ENCODE data around the gene MADD.

Gene MADD

DNA sequence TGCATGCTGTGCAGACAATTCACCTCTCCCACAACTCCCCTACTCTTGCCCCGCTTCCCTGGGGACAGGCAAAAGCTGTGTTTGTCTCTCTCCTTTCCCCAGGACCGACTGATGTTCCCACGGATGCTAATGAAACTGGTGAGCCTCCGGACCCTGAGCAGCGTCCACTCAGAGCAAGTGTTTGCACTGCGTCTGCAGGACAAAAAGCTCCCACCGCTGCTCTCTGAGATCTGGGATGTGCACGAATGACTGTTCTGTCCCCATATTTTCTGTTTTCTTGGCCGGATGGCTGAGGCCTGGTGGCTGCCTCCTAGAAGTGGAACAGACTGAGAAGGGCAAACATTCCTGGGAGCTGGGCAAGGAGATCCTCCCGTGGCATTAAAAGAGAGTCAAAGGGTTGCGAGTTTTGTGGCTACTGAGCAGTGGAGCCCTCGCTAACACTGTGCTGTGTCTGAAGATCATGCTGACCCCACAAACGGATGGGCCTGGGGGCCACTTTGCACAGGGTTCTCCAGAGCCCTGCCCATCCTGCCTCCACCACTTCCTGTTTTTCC, 1.4 kb upstream of the MADD start:
- no peak for DNase-seq (ENCODE audit: insufficient read length)
- FAIRE-seq = no peak
- TF ChIP-seq TAF1 (IDR thresholded peaks at IDR 0.05; ENCODE audit: borderline replicate concordance, low read depth, low read length) = no peak
- no peak for TF ChIP-seq POLR2A (IDR thresholded peaks at IDR 0.05; ENCODE audit: low read depth, low read length)
- no peak for TF ChIP-seq POLR2AphosphoS5 (IDR thresholded peaks at IDR 0.05; ENCODE audit: low read depth, low read length)

DNA sequence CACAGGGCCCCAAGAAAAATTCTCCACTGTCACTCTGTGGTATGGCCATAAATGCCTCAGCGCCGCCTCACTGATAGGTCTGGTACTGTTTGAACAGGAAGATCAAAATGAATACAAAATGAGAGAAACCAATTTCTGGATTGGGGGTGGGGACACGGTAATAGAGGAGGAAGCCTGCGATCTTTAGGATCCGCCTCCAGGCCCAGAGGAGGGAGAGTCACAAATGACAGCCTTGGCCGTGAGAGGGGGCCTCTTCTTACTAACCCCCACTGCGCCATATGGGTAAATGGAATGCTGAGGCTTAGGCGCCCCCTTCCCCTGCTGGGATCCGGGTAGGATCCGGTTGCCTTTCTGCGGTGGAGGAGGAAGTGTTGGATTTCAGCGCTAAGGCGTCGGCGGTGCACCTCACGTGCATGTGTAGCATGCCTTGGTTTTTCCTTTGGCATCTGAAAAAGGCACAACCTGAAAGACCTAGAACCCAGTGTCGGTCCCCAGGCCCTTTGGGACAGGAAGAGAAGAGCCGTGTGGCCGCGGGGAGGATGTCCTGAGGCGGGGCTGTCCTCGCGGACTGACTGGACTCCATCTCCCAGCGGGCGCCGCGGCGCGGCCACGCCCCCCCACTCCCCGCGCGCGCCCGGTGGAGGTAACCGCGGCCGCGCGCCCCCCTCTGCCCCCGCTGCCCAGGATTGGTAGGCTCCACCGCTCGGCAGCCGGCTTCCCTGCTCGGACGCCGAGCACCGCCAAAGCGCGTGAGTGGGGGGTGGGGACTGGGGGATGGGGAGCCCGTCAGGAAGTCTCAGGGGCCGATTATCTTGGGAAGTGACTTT, 718 bp upstream of the MADD start:
- DNase-seq (ENCODE audit: insufficient read length) (peak; percentile 87), FAIRE-seq (no peak)
- peak; percentile 9; the same call in 1 of the 2 replicates for TF ChIP-seq POLR2A (IDR thresholded peaks at IDR 0.05; ENCODE audit: low read depth, low read length)
- 0 out of 2 replicates have a peak, but pooled peaks have one; percentile 4 for TF ChIP-seq POLR2AphosphoS5 (IDR thresholded peaks at IDR 0.05; ENCODE audit: low read depth, low read length)
- no peak for TF ChIP-seq TAF1 (IDR thresholded peaks at IDR 0.05; ENCODE audit: borderline replicate concordance, low read depth, low read length)

DNA sequence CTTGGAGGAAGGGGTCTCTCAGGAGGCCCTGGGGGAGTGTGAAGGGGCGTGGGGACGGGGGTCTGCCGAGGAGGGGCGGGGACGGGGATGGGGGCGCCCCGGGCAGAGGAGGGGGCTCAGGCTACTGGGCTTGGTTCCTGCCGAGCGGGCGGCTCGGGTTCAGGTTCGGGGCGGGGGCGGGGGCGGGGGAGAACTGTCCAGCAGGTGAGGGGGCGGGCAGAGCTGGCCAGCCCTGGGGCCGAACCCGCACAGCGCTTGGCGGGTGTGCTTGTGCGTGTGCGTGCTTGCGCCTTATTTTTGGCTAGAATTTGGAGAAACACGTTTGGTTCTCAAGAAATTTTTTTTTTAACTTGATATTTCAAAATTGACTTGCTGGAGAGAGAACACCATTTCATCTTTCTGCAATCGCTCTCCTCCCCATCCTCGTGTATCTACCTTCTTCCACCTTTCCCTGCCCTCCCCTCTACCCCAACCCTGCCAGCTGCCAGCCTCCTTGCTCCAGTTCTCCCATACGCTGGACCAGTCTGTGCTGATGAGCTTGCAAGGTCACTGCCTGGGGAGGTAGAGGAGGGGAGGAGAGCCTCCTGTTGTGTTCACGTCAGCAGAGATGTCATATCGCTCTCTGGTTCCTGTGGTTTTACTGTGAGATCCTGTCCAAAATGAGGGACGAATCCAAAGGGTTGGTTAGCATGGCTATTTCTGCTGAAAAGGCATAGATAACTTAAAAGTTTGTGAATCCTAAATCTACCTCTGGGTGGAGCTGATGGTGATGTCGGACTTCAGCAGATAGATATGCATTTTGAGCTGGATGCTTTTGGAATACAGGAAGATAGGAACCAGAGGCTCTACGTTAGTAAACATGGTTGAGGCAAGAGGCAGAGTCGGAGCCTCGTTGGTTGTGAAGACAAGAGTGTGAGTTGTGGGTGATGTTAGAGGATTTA, 668 bp downstream of the MADD start:
- FAIRE-seq (peak; percentile 73), DNase-seq (ENCODE audit: insufficient read length) (no peak)
- no peak for TF ChIP-seq TAF1 (IDR thresholded peaks at IDR 0.05; ENCODE audit: borderline replicate concordance, low read depth, low read length)
- TF ChIP-seq POLR2AphosphoS5 (IDR thresholded peaks at IDR 0.05; ENCODE audit: low read depth, low read length) = no peak
- TF ChIP-seq POLR2A (IDR thresholded peaks at IDR 0.05; ENCODE audit: low read depth, low read length) = no peak

DNA sequence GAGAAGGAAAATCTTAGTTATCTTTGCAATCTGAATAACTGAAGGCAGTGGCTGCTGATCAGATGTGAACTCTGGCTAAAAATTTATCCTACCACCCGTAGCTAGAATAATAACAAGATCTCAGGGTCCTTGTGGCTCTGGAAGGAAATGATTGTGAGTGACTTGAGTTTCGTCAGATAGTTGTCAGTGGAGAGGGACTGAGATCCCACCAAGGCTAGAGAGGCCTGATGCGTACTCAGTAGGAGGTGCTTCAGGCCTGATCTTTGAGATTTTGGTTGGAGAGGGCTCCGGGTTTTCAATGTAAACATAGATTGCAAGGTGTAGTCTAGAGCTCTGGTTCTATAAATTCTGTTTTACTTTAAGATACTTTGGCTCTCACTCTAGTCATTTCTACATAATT, 1.4 kb downstream of the MADD start:
- DNase-seq (ENCODE audit: insufficient read length) (no peak), FAIRE-seq (no peak)
- TF ChIP-seq POLR2A (IDR thresholded peaks at IDR 0.05; ENCODE audit: low read depth, low read length) = no peak
- no peak for TF ChIP-seq POLR2AphosphoS5 (IDR thresholded peaks at IDR 0.05; ENCODE audit: low read depth, low read length)
- TF ChIP-seq TAF1 (IDR thresholded peaks at IDR 0.05; ENCODE audit: borderline replicate concordance, low read depth, low read length) = no peak

DNA sequence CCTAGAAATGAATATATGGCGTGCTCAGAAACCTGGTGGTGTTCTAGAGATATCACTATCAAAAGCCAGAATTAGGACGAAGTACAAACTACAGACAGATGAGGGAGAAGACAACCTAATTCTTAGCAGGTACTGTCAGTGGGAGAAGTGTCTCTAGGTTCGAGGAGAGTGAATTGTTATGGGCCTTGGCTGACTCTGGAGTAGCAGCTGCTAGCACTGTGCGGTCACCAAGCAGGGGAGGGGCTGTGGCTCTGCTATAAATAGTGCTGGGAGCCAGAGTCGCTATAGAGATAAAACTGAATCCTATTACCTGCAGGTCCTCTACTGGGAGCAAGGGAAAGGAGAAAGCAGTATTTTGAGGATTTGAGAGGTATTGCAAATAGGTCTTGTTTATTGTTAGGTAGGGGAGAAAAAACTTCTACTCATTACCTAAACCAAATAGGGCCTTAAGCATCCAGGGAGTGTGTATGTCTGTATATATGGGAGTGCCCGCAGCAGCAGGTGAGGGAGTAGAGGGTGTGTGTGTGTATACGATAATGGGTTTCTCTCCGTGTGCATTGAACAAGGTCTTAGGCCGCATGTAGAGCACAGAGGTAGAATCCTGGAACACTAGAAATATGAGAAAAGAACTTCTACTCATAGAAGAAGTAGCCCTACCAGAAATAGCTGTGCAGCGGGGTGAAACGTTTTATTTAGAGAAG, 2.2 kb downstream of the MADD start:
- DNase-seq (ENCODE audit: insufficient read length) = no peak
- no peak for FAIRE-seq

DNA sequence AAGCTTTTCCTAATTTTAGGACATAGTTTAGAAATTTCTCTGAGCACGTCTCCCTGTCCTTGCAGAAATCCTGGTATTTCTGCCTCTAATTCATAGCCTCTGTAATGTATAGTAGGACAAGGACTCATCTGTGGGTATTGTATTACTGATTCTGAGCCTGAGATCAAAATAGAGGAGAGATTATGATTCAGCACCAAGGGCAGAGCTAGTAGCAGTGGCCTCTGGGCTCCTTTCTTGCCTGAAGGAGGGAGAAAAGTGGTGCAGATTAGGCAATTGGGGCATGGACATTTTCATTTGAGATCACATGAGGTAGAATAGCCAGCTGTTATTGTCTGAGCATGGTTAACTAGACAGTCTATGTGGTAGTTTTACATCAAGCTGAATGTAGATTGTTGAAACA, 2.8 kb downstream of the MADD start:
- FAIRE-seq (no peak), DNase-seq (ENCODE audit: insufficient read length) (no peak)
- TF ChIP-seq POLR2A (IDR thresholded peaks at IDR 0.05; ENCODE audit: low read depth, low read length) (no peak), TAF1 (IDR thresholded peaks at IDR 0.05; ENCODE audit: borderline replicate concordance, low read depth, low read length) (no peak), POLR2AphosphoS5 (IDR thresholded peaks at IDR 0.05; ENCODE audit: low read depth, low read length) (no peak)

More for the DNA sequence above, 2.2 kb downstream of the MADD start:
- TF ChIP-seq TAF1 (IDR thresholded peaks at IDR 0.05; ENCODE audit: borderline replicate concordance, low read depth, low read length) (no peak), POLR2AphosphoS5 (IDR thresholded peaks at IDR 0.05; ENCODE audit: low read depth, low read length) (no peak), POLR2A (IDR thresholded peaks at IDR 0.05; ENCODE audit: low read depth, low read length) (no peak)

DNA sequence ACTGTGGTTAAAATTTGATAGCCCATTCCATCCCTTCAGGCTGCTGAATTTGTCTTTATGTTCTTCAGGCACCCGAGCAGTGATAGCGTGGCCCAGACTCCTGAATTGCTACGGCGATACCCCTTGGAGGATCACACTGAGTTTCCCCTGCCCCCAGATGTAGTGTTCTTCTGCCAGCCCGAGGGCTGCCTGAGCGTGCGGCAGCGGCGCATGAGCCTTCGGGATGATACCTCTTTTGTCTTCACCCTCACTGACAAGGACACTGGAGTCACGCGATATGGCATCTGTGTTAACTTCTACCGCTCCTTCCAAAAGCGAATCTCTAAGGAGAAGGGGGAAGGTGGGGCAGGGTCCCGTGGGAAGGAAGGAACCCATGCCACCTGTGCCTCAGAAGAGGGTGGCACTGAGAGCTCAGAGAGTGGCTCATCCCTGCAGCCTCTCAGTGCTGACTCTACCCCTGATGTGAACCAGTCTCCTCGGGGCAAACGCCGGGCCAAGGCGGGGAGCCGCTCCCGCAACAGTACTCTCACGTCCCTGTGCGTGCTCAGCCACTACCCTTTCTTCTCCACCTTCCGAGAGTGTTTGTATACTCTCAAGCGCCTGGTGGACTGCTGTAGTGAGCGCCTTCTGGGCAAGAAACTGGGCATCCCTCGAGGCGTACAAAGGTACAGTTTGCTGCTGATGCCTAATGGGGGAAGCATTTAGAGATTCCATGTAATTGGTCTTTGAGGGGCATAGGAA, 4.7 kb downstream of the MADD start:
- FAIRE-seq = no peak
- TF ChIP-seq TAF1 (IDR thresholded peaks at IDR 0.05; ENCODE audit: borderline replicate concordance, low read depth, low read length) (no peak), POLR2A (IDR thresholded peaks at IDR 0.05; ENCODE audit: low read depth, low read length) (no peak), POLR2AphosphoS5 (IDR thresholded peaks at IDR 0.05; ENCODE audit: low read depth, low read length) (no peak)
- no peak for DNase-seq (ENCODE audit: insufficient read length)

DNA sequence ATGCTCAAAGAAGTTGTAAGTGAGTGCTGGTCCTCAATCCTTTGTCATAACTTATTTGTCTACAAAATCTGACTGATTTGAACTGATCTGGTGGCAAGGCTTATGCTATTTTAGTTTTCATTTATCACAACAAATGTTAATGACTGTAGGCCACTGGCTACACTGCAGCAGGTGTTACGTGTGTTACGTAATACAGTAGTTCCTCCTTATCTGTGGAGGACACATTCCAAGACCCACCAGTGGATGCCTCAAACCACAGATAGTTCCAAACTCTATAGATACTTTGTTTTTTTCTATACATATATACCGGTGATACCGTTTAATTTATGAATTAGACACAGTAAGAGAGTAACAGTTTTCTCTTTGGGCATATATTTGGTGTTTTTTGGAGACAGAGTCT, 7.0 kb downstream of the MADD start:
- FAIRE-seq (no peak), DNase-seq (ENCODE audit: insufficient read length) (no peak)
- TF ChIP-seq POLR2A (IDR thresholded peaks at IDR 0.05; ENCODE audit: low read depth, low read length) (no peak), POLR2AphosphoS5 (IDR thresholded peaks at IDR 0.05; ENCODE audit: low read depth, low read length) (no peak), TAF1 (IDR thresholded peaks at IDR 0.05; ENCODE audit: borderline replicate concordance, low read depth, low read length) (no peak)

DNA sequence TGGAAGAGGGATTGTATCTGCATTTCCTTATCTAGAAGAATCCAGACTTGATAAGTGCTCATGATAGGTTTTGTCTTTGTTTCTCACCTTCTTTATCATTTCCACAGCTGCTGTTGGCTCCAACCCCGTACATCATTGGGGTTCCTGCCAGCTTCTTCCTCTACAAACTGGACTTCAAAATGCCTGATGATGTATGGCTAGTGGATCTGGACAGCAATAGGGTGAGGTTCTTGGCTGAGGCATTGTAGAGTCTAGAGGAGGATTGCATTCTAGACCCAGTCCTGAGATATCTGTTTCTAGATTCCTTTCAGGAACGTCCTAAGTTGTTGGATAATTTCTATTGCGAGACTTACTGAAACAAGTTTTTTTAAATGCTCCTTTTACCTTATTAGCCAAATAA, 8.1 kb downstream of the MADD start:
- DNase-seq (ENCODE audit: insufficient read length) = no peak
- TF ChIP-seq POLR2A (IDR thresholded peaks at IDR 0.05; ENCODE audit: low read depth, low read length) (no peak), POLR2AphosphoS5 (IDR thresholded peaks at IDR 0.05; ENCODE audit: low read depth, low read length) (no peak), TAF1 (IDR thresholded peaks at IDR 0.05; ENCODE audit: borderline replicate concordance, low read depth, low read length) (no peak)
- FAIRE-seq = no peak

DNA sequence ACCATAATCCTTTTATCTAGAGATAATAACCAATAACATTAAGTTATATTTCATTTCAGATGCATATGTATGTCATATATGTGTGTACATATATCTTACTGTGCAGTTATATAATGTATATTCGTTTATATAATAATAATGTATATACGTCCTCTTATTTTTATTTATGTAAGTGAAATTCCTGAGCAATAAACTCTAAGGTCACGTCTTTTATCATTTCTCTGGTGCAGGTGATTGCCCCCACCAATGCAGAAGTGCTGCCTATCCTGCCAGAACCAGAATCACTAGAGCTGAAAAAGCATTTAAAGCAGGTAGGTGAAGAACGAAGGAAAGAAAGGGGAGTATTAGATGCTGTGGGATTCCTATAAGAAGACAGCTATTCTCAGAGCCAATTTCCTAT, 8.8 kb downstream of the MADD start:
- TF ChIP-seq POLR2AphosphoS5 (IDR thresholded peaks at IDR 0.05; ENCODE audit: low read depth, low read length) (no peak), POLR2A (IDR thresholded peaks at IDR 0.05; ENCODE audit: low read depth, low read length) (no peak), TAF1 (IDR thresholded peaks at IDR 0.05; ENCODE audit: borderline replicate concordance, low read depth, low read length) (no peak)
- FAIRE-seq (no peak), DNase-seq (ENCODE audit: insufficient read length) (no peak)
